ENCODE results near the gene FOXO4.

DNA sequence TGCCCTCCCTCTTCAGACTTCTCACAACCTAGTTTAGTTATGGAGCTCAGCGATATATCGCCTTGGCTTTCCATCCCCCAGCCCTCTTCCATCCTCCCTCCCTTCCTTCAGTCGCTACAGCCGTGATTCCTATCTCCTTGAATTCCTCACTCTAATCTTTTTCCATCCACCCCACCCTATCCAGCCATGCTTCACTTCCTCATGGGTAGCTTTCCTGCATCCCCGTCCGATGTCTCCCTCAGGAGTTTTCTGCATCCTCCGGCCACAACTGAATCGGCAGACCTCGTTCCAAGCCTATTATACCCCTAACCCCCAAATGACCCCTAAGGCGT lies 28.0 kb upstream of the FOXO4 start:
- TF ChIP-seq POLR2A (IDR thresholded peaks at IDR 0.05; ENCODE audit: low read depth, low read length) = no peak
- TF ChIP-seq POU2F2 (IDR thresholded peaks at IDR 0.05; ENCODE audit: low read depth, low read length) = no peak
